SK-N-SH (cell line): ENCODE measurements around the gene GPX1. TPM values are rescaled to one million over a fixed set of nuclear protein-coding genes. Genes with fewer than 3 reads are reported as not detected.

Source experiments
- CTCF ChIA-PET: fragments of 300-600, 350-600 bp; formaldehyde crosslinking; extraction: SDS; loops from one replicate; lab custom pipeline; 2021; lab: Yijun Ruan, JAX
- POLR2A ChIA-PET: fragments of 350-600 bp; sonication (Branson Sonifier 250); formaldehyde crosslinking; extraction: SDS; loops from one replicate; lab custom pipeline; 2020; ENCODE audit warnings: antibody characterized with exemption, inconsistent platforms; lab: Yijun Ruan, JAX
- DNase-seq: peaks from one replicate; pipeline ENCODE4 v3.0.0; 2012
- H2AFZ ChIP-seq: fragments of 200-600 bp; sonication (generic); 2 replicates; pipeline ENCODE4 v1.8.1; 2016; ENCODE audit warnings: antibody characterized with exemption, mild to moderate bottlenecking, low read depth
- H3F3A ChIP-seq: fragments of 200-600 bp; sonication (generic); replicated peaks from 2 replicates; pipeline ENCODE3; 2016; ENCODE audit warnings: antibody characterized with exemption, mild to moderate bottlenecking; ENCODE audit not compliant: insufficient read depth
- H3K27ac ChIP-seq, 2 experiments: fragments of 200-500 bp in 1 of 2; fragments of 200-600 bp in 1 of 2; sonication (Bioruptor generic) in 1 of 2; sonication (generic), shearing (Covaris generic) in 1 of 2; 2 replicates each; pipeline versions ENCODE4 v1.5.1 to v1.6.1; 2014 to 2016; ENCODE audit warnings: low read depth in 2 of 2, inconsistent platforms in 1 of 2, low read length in 1 of 2, mild to moderate bottlenecking in 1 of 2, mixed read lengths in 1 of 2
- H3K27me3 ChIP-seq: fragments of 200-600 bp; sonication (generic), shearing (Covaris generic); 2 replicates; pipeline ENCODE4 v1.6.1; 2016; ENCODE audit warnings: mixed run types; ENCODE audit not compliant: insufficient read depth
- H3K36me3 ChIP-seq, 2 experiments: fragments of 200-500 bp in 1 of 2; fragments of 200-600 bp in 1 of 2; sonication (Bioruptor generic) in 1 of 2; sonication (generic) in 1 of 2; replicated peaks in 1 of 2; 2 replicates each; pipeline versions ENCODE3 to v1.5.1; 2014 to 2016; ENCODE audit warnings: low read length in 1 of 2, mild to moderate bottlenecking in 1 of 2; ENCODE audit not compliant: insufficient read depth in 2 of 2, control insufficient read depth in 1 of 2
- H3K4me1 ChIP-seq, 2 experiments: fragments of 200-500 bp in 1 of 2; fragments of 200-600 bp in 1 of 2; sonication (Bioruptor generic) in 1 of 2; sonication (generic), shearing (Covaris generic) in 1 of 2; 2 replicates each; pipeline versions ENCODE4 v1.5.1 to v1.6.1; 2014 to 2016; ENCODE audit warnings: low read depth in 1 of 2, low read length in 1 of 2, mixed run types in 1 of 2; ENCODE audit not compliant: insufficient read depth in 2 of 2, control insufficient read depth in 1 of 2
- H3K4me2 ChIP-seq: fragments of 200-600 bp; sonication (generic), shearing (Covaris generic); 2 replicates; pipeline ENCODE4 v1.6.1; 2017; ENCODE audit warnings: mixed run types
- H3K4me3 ChIP-seq, 2 experiments: fragments of 200-500 bp in 1 of 2; fragments of 200-600 bp in 1 of 2; sonication (Bioruptor generic) in 1 of 2; sonication (generic), shearing (Covaris generic) in 1 of 2; 2 replicates each; pipeline versions ENCODE4 v1.5.1 to v1.8.1; 2014 to 2016; ENCODE audit warnings: low read depth in 2 of 2, inconsistent platforms in 1 of 2, low read length in 1 of 2, mild to moderate bottlenecking in 1 of 2, mixed read lengths in 1 of 2, moderate library complexity in 1 of 2
- H3K79me2 ChIP-seq: fragments of 200-600 bp; sonication (generic); 2 replicates; pipeline ENCODE4 v1.8.1; 2017; ENCODE audit warnings: mild to moderate bottlenecking; ENCODE audit not compliant: insufficient read depth
- H3K9ac ChIP-seq: fragments of 200-600 bp; sonication (generic); 2 replicates; pipeline ENCODE4 v1.6.1; 2017; ENCODE audit warnings: mixed run types
- H3K9me2 ChIP-seq: fragments of 200-600 bp; sonication (generic); 2 replicates; pipeline ENCODE4 v1.6.1; 2017; ENCODE audit warnings: mixed run types
- H3K9me3 ChIP-seq: fragments of 200-600 bp; sonication (generic); 2 replicates; pipeline ENCODE4 v1.6.1; 2017; ENCODE audit warnings: mixed run types, mild to moderate bottlenecking, moderate library complexity
- H4K20me1 ChIP-seq: fragments of 200-600 bp; sonication (generic); 2 replicates; pipeline ENCODE4 v1.6.1; 2017; ENCODE audit warnings: mild to moderate bottlenecking, mixed run types; ENCODE audit not compliant: insufficient read depth
- CHD2 ChIP-seq: fragments of 150-350 bp; IDR thresholded peaks from 2 replicates; pipeline ENCODE4 v1.6.1; 2018; ENCODE audit warnings: low read length; ENCODE audit not compliant: partially characterized antibody
- ELF1 ChIP-seq: IDR thresholded peaks from 2 replicates; pipeline ENCODE4 v1.4.0; 2012
- EP300 ChIP-seq, 2 experiments: IDR thresholded peaks; 2 replicates each; pipeline versions ENCODE4 v1.4.0 to v1.6.1; 2012; ENCODE audit warnings: borderline replicate concordance in 1 of 2, low read depth in 1 of 2, low read length in 1 of 2
- EZH2phosphoT487 ChIP-seq: fragments of 200-600 bp; sonication (generic); IDR thresholded peaks from 2 replicates; pipeline ENCODE4 v1.6.1; 2017; ENCODE audit warnings: low read depth, mixed run types, mild to moderate bottlenecking, antibody characterized with exemption, moderate library complexity, borderline replicate concordance
- FOXJ3 ChIP-seq: sonication (generic); formaldehyde crosslinking; IDR thresholded peaks from 2 replicates; pipeline ENCODE4 v1.5.1; 2020; ENCODE audit warnings: mild to moderate bottlenecking, missing genetic modification reagents
- FOXM1 ChIP-seq: IDR thresholded peaks from 2 replicates; pipeline ENCODE4 v1.4.0; 2012; ENCODE audit warnings: low read depth, mild to moderate bottlenecking
- JUND ChIP-seq: IDR thresholded peaks from 2 replicates; pipeline ENCODE4 v1.4.0; 2012
- MEF2A ChIP-seq: IDR thresholded peaks from 2 replicates; pipeline ENCODE4 v1.4.0; 2012; ENCODE audit warnings: low read depth, borderline replicate concordance
- NFIC ChIP-seq: IDR thresholded peaks from 2 replicates; pipeline ENCODE4 v1.4.0; 2012; ENCODE audit warnings: borderline replicate concordance
- NRF1 ChIP-seq: IDR thresholded peaks from 2 replicates; pipeline ENCODE4 v1.6.1; 2012; ENCODE audit warnings: low read depth, mild to moderate bottlenecking, low read length
- POLR2AphosphoS5 ChIP-seq: IDR thresholded peaks from 2 replicates; pipeline ENCODE4 v1.6.1; 2012; ENCODE audit warnings: low read depth, low read length
- RFX5 ChIP-seq: IDR thresholded peaks from 2 replicates; pipeline ENCODE4 v1.6.1; 2012; ENCODE audit warnings: mild to moderate bottlenecking, improper control_type of control experiment, low read length
- SIN3A ChIP-seq: IDR thresholded peaks from 2 replicates; pipeline ENCODE4 v1.6.1; 2012; ENCODE audit warnings: low read depth, mild to moderate bottlenecking, low read length, moderate library complexity, borderline replicate concordance
- SMC3 ChIP-seq: IDR thresholded peaks from 2 replicates; pipeline ENCODE4 v1.6.1; 2012; ENCODE audit warnings: low read depth, low read length, improper control_type of control experiment
- TAF1 ChIP-seq: IDR thresholded peaks from 2 replicates; pipeline ENCODE4 v1.6.1; 2012; ENCODE audit warnings: low read depth, mild to moderate bottlenecking, low read length, moderate library complexity, borderline replicate concordance
- TCF12 ChIP-seq: IDR thresholded peaks from 2 replicates; pipeline ENCODE4 v1.4.0; 2012
- WGBS: methylation state at CpG from one replicate; pipeline ENCODE4 v1.1.6; 2017; ENCODE audit warnings: low lambda C conversion rate; 5-methylcytosine and 5-hydroxymethylcytosine counted together
- polyA plus RNA-seq, 3 experiments: library from polyadenylated mRNA; depleted of rRNA; stranded (reverse); fragments of >200 nt; gene quantifications; 2 replicates each; pipeline ENCODE4 v1.2.3, GENCODE V29; 2012
- TF ChIP-seq, protein P1 (sequence below): fragments of 150-350 bp; IDR thresholded peaks from 2 replicates; pipeline ENCODE4 v1.6.1; 2017; ENCODE audit warnings: antibody characterized with exemption, low read length, low read depth, borderline replicate concordance
- TF ChIP-seq, protein P2 (sequence below): IDR thresholded peaks from 2 replicates; pipeline ENCODE4 v1.4.0; 2012; ENCODE audit warnings: low read depth, borderline replicate concordance
- TF ChIP-seq, protein P3 (sequence below): IDR thresholded peaks from 2 replicates; pipeline ENCODE4 v1.4.0; 2012; ENCODE audit warnings: low read depth
- TF ChIP-seq, protein P4 (sequence below): fragments of 150-350 bp; IDR thresholded peaks from 2 replicates; pipeline ENCODE4 v1.6.1; 2016; ENCODE audit warnings: mild to moderate bottlenecking, low read depth, low read length
- TF ChIP-seq, protein P5 (sequence below): IDR thresholded peaks from 2 replicates; pipeline ENCODE4 v1.4.0; 2012; ENCODE audit warnings: low read depth, borderline replicate concordance

Gene GPX1
- polyA plus RNA-seq, 1 of the 3 experiments (the other 2 are of a cell fraction): 815 TPM

DNA sequence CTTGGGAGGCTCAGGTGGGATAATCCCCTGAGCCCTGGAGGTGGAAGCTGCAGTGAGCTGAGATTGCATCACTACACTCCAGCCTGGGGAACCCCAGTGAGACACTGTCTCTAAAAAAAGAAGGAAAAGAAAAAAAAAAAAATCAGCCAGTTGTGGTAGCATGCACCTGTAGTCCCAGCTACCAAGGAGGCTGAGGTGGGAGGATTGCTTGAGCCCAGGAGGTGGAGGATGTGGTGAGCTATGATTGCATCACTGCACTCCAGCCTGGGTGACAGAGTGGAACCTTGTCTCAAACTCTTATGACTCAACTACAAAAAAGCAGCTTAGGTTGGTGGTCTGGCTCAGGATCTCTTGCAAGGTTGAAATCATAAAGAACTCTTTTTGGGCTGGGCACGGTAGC lies 19.3 kb upstream of the GPX1 start:
- no peak overlapping the region for H3K9ac ChIP-seq
- 92% methylated on average over 1 of the region's 1 CpG for WGBS
- POLR2A ChIA-PET: no interaction called here
- H3K27ac ChIP-seq: peak overlapping the region in 1 of 2 experiments; percentile 41; a peak in 1 of 4 replicates
- CTCF ChIA-PET: interaction anchor here (1.5 kb wide), 1 partner anchor 72 kb away, joined by 4 read pairs; no protein-coding TSS in a partner anchor
- H3K4me1 ChIP-seq: no peaks in the 10 kb centered on the region
- H3K9me3 ChIP-seq: no peaks in the 10 kb centered on the region
- H2AFZ ChIP-seq: no peak overlapping the region
- peaks cover 99% of the 10 kb centered on the region for H4K20me1 ChIP-seq
- H3F3A ChIP-seq: peaks cover 27% of the 10 kb centered on the region
- peaks cover 100% of the 10 kb centered on the region for H3K79me2 ChIP-seq
- no peak overlapping the region for H3K4me3 ChIP-seq
- DNase-seq: no peak
- H3K36me3 ChIP-seq: peaks cover 7 to 33% of the 10 kb centered on the region in 2 experiments
- no peaks in the 10 kb centered on the region for H3K9me2 ChIP-seq
- no peaks in the 10 kb centered on the region for H3K27me3 ChIP-seq
- TF ChIP-seq EP300 (IDR thresholded peaks at IDR 0.05; ENCODE audit: borderline replicate concordance in 1 of 2, low read depth in 1 of 2, low read length in 1 of 2) (no peak), MEF2A (no peak), EZH2phosphoT487 (no peak), ELF1 (no peak), SIN3A (no peak), TCF12 (no peak), NFIC (no peak), JUND (no peak), FOXM1 (no peak)
- TF ChIP-seq, protein P1, sequence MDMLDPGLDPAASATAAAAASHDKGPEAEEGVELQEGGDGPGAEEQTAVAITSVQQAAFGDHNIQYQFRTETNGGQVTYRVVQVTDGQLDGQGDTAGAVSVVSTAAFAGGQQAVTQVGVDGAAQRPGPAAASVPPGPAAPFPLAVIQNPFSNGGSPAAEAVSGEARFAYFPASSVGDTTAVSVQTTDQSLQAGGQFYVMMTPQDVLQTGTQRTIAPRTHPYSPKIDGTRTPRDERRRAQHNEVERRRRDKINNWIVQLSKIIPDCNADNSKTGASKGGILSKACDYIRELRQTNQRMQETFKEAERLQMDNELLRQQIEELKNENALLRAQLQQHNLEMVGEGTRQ: no peak
- TF ChIP-seq, protein P2, sequence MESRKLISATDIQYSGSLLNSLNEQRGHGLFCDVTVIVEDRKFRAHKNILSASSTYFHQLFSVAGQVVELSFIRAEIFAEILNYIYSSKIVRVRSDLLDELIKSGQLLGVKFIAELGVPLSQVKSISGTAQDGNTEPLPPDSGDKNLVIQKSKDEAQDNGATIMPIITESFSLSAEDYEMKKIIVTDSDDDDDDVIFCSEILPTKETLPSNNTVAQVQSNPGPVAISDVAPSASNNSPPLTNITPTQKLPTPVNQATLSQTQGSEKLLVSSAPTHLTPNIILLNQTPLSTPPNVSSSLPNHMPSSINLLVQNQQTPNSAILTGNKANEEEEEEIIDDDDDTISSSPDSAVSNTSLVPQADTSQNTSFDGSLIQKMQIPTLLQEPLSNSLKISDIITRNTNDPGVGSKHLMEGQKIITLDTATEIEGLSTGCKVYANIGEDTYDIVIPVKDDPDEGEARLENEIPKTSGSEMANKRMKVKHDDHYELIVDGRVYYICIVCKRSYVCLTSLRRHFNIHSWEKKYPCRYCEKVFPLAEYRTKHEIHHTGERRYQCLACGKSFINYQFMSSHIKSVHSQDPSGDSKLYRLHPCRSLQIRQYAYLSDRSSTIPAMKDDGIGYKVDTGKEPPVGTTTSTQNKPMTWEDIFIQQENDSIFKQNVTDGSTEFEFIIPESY: no peak
- H3K4me2 ChIP-seq: no peak overlapping the region

DNA sequence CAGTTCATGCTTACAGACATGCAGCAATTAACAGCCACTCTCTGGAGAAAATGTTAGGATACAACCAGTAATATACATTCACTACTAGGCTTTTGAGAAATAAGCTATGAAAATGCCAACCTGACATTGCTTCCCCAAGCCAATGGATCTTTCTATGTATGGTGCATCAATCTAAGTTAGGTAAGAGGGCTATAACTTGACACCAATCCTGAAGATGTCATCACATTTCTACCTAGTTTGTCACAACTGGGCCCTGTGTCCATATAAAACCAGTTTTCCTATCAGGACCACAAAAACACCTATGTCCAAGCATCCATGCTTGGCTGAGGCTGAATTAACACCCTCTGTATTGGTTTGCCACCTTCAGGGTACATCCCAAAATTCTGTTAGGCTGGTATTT lies 13.8 kb upstream of the GPX1 start:
- peaks cover 4% of the 10 kb centered on the region for H3F3A ChIP-seq
- no peaks in the 10 kb centered on the region for H3K9me3 ChIP-seq
- H3K27me3 ChIP-seq: no peaks in the 10 kb centered on the region
- peaks cover 100% of the 10 kb centered on the region for H3K79me2 ChIP-seq
- no peak overlapping the region for H2AFZ ChIP-seq
- H3K36me3 ChIP-seq: peaks cover 26 to 62% of the 10 kb centered on the region in 2 experiments
- no peaks in the 10 kb centered on the region for H3K9me2 ChIP-seq
- H3K4me2 ChIP-seq: no peak overlapping the region
- no peak overlapping the region for H3K27ac ChIP-seq
- DNase-seq: no peak
- peaks cover 73% of the 10 kb centered on the region for H4K20me1 ChIP-seq
- no peak overlapping the region for H3K9ac ChIP-seq
- no peaks in the 10 kb centered on the region for H3K4me1 ChIP-seq
- ChIA-PET CTCF (no interaction called here), POLR2A (interaction anchor here (1.1 kb wide), 1 partner anchor 13 kb away, joined by 4 read pairs; no protein-coding TSS in a partner anchor)
- no peak overlapping the region for H3K4me3 ChIP-seq
- no peak for TF ChIP-seq NRF1
- TF ChIP-seq SMC3: no peak
- TF ChIP-seq FOXJ3 (CRISPR knock-in tag): no peak
- TF ChIP-seq POLR2AphosphoS5: no peak
- no peak for TF ChIP-seq TAF1
- TF ChIP-seq, protein P3, sequence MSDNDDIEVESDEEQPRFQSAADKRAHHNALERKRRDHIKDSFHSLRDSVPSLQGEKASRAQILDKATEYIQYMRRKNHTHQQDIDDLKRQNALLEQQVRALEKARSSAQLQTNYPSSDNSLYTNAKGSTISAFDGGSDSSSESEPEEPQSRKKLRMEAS: no peak
- TF ChIP-seq RFX5: no peak
- TF ChIP-seq, protein P4, sequence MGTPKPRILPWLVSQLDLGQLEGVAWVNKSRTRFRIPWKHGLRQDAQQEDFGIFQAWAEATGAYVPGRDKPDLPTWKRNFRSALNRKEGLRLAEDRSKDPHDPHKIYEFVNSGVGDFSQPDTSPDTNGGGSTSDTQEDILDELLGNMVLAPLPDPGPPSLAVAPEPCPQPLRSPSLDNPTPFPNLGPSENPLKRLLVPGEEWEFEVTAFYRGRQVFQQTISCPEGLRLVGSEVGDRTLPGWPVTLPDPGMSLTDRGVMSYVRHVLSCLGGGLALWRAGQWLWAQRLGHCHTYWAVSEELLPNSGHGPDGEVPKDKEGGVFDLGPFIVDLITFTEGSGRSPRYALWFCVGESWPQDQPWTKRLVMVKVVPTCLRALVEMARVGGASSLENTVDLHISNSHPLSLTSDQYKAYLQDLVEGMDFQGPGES: no peak
- TF ChIP-seq CHD2: no peak
- TF ChIP-seq, protein P2: no peak
- TF ChIP-seq, protein P5, sequence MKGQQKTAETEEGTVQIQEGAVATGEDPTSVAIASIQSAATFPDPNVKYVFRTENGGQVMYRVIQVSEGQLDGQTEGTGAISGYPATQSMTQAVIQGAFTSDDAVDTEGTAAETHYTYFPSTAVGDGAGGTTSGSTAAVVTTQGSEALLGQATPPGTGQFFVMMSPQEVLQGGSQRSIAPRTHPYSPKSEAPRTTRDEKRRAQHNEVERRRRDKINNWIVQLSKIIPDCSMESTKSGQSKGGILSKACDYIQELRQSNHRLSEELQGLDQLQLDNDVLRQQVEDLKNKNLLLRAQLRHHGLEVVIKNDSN: no peak
